ENCODE data around the gene HOXB1. TPM values are rescaled to one million over a fixed set of nuclear protein-coding genes. Genes with fewer than 3 reads are reported as not detected.

The HOXB1 gene
- total and polyA plus RNA-seq, 2 donors (not counting 3 experiments of a cell fraction or from before 2014, with no cell fraction given): not detected

- Histone ChIP-seq H2AFZ (ENCODE audit: low read depth, low read length) (no peak overlapping the region), H3K79me2 (ENCODE audit: control insufficient read depth, insufficient read depth, low read length) (peaks cover 29% of the 10 kb centered on the region), H3K27ac (ENCODE audit: insufficient read depth, low read depth, low read length) (no peak overlapping the region), H3K27me3 (ENCODE audit: control insufficient read depth in 2 of 2, insufficient read depth in 2 of 2, low read length in 2 of 2) (no peaks in the 10 kb centered on the region), H3K4me1 (ENCODE audit: control insufficient read depth, extremely low read depth, insufficient read depth, low read length) (peaks cover 8% of the 10 kb centered on the region), H3K4me3 (replicated peaks in 1 of 3; ENCODE audit: insufficient read depth in 1 of 3, low read depth in 1 of 3, low read length in 3 of 3) (no peak overlapping the region), H3K9me3 (replicated peaks; ENCODE audit: control insufficient read depth, insufficient read depth, low read length) (no peaks in the 10 kb centered on the region), H3K36me3 (ENCODE audit: control insufficient read depth in 2 of 2, extremely low read depth in 1 of 2, insufficient read depth in 2 of 2, low read length in 2 of 2) (no peaks in the 10 kb centered on the region), H3K9me1 (replicated peaks; ENCODE audit: control insufficient read depth, extremely low read depth, insufficient read depth, low read length) (no peaks in the 10 kb centered on the region), H3K4me2 (ENCODE audit: insufficient read depth, low read length) (no peak overlapping the region), H3K9ac (replicated peaks; ENCODE audit: extremely low read depth, insufficient read depth, low read length) (no peak overlapping the region), H4K20me1 (replicated peaks; ENCODE audit: control insufficient read depth, extremely low read depth, insufficient read depth, low read length) (no peaks in the 10 kb centered on the region)
- BruUV-seq (replicated peaks): no TSS peak
- no peak for TF ChIP-seq FOS (IDR thresholded peaks at IDR 0.05; ENCODE audit: borderline replicate concordance, insufficient read depth, low read length)
- no peak for TF ChIP-seq MYC (IDR thresholded peaks at IDR 0.05; ENCODE audit: low read depth, low read length)
- no peak for TF ChIP-seq POLR2A (IDR thresholded peaks at IDR 0.05; ENCODE audit: low read depth, low read length)
- TF ChIP-seq EZH2 (IDR thresholded peaks at IDR 0.05; ENCODE audit: borderline replicate concordance, low read depth, low read length, severe bottlenecking): no peak
- TF ChIP-seq, protein P1, sequence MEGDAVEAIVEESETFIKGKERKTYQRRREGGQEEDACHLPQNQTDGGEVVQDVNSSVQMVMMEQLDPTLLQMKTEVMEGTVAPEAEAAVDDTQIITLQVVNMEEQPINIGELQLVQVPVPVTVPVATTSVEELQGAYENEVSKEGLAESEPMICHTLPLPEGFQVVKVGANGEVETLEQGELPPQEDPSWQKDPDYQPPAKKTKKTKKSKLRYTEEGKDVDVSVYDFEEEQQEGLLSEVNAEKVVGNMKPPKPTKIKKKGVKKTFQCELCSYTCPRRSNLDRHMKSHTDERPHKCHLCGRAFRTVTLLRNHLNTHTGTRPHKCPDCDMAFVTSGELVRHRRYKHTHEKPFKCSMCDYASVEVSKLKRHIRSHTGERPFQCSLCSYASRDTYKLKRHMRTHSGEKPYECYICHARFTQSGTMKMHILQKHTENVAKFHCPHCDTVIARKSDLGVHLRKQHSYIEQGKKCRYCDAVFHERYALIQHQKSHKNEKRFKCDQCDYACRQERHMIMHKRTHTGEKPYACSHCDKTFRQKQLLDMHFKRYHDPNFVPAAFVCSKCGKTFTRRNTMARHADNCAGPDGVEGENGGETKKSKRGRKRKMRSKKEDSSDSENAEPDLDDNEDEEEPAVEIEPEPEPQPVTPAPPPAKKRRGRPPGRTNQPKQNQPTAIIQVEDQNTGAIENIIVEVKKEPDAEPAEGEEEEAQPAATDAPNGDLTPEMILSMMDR (IDR thresholded peaks at IDR 0.05; ENCODE audit: extremely low read depth in 1 of 2, insufficient read depth in 1 of 2, low read depth in 1 of 2, low read length in 2 of 2): no peak
- no peak for TF ChIP-seq POLR2AphosphoS5 (IDR thresholded peaks at IDR 0.05; ENCODE audit: insufficient read depth, low read depth, low read length)
- TF ChIP-seq JUN (IDR thresholded peaks at IDR 0.05; ENCODE audit: borderline replicate concordance, insufficient read depth, insufficient read length, low read depth): no peak
- TF ChIP-seq GATA2 (IDR thresholded peaks at IDR 0.05; ENCODE audit: insufficient read depth, insufficient read length, low read depth, low read length): no peak
- TF ChIP-seq, protein P2, sequence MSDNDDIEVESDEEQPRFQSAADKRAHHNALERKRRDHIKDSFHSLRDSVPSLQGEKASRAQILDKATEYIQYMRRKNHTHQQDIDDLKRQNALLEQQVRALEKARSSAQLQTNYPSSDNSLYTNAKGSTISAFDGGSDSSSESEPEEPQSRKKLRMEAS (IDR thresholded peaks at IDR 0.05; ENCODE audit: insufficient read depth, insufficient read length): no peak
- DNase-seq (ENCODE audit: low read depth, low spot score) (no peak), FAIRE-seq (no peak)
- intact Hi-C loops (cut with micrococcal nuclease) (no loop called here), dilution Hi-C loops (cut with MboI; ENCODE audit: extremely low pct_ligation_motif_present, low sequenced_read_pairs) (no loop called here)
- CTCF ChIA-PET: interaction anchor here (0.7 to 3.9 kb wide), 3 partner anchors 33 to 231 kb away, joined by 3 to 14 read pairs (median 3); no protein-coding TSS in a partner anchor
- POLR2A ChIA-PET: no interaction called here
These were observed 8.4 kb upstream of the HOXB1 start for GRCh38 chr17:48539177-48539576.
